ENCODE data around the gene MRM3.
"Not testable (repeated sequence)": the region's sequence is repeated elsewhere in the genome, so short reads cannot be mapped to it uniquely, and the experiment has no call there.

MRM3 gene

GRCh38 chr17:797236-797840 lies 15.2 kb downstream of the MRM3 start:
- no peak for DNase-seq

DNA sequence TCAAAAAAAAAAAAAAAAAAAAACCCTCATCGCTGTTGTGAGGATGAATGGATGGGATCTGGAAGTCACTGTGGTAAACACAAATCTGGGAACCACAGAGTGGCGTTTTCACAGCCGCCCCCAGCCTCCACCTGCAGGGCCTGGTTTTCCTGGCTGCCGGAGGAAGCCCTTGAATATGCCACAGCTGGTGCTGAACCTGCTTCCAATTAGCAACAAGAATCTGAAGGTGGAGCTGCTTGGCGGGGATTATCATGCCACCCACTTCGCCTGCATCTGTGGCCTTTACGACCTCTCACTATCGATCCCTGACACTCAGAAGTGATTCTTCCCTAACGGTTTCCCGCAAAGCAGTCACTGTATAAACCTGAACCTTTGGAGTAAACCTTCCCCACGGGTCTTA lies 16.1 kb downstream of the MRM3 start:
- no peak for DNase-seq

- no peak for DNase-seq
These were observed 17.1 kb downstream of the MRM3 start for GRCh38 chr17:799261-799660.

- DNase-seq: no peak
These were observed 18.5 kb downstream of the MRM3 start for GRCh38 chr17:800446-801242.

- DNase-seq: no peak
These were observed 19.5 kb downstream of the MRM3 start for GRCh38 chr17:801660-802059.

DNA sequence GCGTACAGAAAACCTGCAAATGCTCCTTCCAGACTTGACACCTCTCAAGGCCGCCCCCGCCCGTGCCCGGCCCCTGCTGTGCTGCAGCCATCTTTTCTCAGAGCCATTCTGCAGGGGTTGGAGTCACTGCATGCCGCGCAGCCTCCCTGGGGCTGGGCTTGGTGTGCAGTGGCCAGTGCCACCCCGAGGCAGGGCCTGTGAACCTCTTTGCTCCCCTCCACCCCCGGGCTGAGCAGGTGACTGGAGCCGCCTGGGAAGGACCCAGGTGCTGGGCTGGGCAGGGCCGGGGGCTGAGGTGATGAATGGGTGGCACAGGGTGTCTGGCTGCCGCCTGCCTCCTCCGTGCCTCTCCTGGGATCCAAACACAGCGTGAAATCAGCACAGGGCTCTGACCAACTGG lies 20.3 kb downstream of the MRM3 start:
- no peak for DNase-seq

DNA sequence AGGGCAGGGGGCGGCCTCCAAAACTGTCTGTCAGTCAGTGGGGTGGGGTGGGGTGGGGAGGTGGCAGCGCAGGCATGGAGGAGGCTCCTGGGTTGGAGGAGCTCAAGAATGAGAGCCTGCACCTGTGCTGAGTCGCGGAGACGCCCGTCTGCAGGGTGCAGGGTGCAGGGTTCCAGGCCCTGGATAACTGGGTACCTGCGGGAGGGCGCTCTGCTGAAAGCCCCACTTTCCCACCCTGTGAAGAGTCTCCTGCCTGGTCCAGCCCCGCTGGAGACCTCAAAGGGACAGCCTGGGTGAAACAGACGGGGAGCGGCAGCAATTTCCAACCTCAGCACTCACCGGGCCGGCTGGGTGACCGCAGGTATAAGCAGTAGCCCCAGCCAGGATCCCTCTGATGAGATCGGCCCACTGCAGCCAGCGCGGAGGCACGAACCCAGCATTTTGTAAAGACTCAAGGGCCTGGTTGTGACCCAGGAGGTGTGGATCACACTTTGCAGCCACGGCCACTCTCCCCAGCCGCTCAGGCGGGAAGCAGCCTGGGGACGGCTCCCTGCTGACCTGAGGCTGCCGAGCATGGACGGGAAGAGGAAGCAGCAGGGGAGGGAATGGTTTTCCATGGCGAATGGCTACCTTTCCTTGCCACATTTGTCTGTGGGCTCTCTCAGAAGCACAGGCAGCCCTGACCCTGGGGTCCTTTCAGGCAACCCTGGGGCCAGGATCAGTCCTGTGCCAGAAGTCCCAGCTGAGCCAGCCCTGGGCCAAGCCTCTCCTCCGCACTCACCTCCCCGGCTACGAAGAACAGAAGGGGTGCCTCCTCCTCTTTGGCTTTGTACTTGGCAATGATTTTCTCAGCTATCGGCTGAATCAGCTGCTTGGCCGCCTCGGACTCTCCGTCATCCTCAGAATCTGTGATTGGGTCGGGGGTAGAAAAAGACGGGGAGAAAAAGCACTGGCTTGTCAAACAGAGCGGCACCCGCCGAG lies 21.0 kb downstream of the MRM3 start:
- DNase-seq: no peak

DNA sequence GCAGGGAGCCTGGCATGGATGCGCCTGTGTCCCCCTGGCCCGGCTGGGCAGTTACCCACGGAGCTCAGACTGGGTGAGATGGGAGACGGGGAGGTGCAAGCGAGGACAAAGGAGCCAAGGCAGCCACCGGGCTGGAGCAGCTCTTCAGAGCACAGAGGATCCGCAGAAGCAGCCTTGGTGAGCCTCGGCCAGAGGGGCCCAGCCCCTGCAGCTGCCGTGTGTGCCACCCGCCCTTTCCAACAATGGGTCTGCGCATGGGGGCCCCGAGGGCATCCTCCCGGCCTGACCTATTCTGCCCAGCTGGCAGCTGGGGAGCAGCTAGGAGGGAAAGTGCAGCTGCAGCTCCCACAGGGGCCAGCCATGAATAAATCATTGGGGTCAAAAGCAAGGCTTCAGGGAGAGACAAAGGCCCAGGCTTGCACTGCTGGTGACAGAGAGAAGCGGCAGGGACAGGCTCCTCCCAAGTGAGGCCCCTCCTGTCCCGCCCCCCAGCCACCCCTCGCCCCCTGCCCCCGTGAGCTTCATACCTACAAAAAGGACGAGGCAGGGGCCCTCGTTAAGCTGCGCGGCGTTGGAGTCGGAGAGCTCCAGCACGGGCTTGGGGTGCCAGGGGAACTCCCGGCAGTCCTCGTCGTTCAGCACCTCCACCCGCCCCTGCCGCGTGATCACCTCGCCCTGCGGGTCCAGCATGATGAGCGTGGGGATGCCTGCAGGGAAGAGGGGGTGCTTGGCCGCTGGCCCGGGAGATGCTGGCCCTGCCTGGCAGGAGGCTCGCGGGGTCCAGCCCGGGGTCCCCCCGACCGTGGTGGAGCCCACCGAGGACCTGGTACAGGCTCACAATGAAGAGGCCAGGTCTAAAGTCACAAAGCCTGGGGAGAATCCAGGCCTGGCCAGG lies 22.6 kb downstream of the MRM3 start:
- DNase-seq: no peak

DNA sequence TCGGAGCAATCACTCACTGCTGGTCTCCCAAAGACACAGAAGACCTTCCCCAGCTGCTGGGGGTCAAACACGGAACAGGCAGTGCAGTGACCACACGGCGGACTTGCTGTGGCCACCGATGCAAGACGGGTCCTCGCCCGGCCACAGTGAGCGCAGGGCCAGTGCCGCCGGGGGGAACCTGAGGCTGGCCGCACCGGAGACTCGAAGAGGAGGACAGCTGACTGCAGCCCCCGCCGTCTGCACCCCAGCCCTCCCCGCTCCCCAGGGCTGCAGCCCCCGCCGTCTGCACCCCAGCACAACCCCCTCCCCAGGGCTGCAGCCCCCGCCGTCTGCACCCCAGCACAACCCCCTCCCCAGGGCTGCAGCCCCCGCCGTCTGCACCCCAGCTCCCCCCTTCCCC lies 23.7 kb downstream of the MRM3 start:
- DNase-seq: not testable (repeated sequence)

DNA sequence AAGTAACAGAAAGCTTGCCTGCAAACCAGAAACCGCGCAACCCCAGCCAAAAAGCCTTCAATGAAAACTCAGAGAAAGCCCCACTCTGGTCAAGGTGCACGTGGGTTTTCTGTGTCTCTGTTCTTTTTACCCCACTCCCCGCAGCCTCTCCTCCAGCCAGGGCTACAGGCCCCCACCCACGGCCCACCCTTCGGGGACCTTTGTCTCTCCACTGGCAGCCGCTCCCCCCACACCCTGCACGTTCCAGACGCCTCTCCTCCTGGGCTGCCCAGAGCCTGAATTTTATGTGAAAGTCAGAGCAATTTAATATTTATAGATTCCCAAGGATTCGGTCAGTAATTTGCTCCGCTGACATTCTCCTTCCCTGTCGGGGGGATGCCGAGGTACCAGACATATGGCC lies 24.2 kb downstream of the MRM3 start:
- no peak for DNase-seq

- no peak for DNase-seq
These were observed 24.8 kb downstream of the MRM3 start for GRCh38 chr17:806781-807522.

DNA sequence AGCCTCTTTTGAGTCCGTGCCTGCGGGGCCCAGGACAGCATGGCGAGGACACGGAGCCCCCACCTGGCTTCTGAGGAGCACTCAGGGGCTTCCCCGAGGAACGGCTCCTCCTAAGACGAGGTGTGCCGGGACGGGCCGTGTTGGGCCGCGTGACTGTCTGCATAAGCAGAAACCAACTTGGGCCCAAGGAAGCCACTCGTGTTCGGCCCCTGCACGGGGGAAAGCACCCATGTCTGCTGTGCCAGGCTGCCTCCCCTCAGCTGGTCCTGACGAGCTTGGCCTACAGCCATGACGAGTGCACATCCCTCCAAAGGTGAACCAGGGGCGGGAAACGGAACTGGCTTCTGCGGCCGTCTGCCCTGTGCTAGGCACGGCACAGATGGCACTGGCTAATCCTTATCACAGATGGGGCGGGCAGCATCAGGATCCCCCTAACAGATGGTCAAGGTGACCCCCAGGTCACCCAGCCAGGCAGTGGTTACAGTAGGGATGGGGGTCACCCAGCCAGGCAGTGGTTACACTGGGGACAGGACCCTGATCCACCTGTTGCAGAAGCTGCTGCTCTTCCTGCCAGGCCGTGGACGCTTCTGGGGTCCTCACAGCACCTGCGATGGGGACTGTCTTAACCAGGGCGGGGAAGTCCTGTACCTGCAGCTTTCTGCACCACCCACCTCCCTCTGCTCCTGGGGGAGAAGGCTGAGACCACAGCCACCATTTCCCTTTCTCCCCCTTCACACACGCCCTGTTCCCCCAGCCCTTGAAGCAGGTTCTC lies 25.6 kb downstream of the MRM3 start:
- DNase-seq: no peak

DNA sequence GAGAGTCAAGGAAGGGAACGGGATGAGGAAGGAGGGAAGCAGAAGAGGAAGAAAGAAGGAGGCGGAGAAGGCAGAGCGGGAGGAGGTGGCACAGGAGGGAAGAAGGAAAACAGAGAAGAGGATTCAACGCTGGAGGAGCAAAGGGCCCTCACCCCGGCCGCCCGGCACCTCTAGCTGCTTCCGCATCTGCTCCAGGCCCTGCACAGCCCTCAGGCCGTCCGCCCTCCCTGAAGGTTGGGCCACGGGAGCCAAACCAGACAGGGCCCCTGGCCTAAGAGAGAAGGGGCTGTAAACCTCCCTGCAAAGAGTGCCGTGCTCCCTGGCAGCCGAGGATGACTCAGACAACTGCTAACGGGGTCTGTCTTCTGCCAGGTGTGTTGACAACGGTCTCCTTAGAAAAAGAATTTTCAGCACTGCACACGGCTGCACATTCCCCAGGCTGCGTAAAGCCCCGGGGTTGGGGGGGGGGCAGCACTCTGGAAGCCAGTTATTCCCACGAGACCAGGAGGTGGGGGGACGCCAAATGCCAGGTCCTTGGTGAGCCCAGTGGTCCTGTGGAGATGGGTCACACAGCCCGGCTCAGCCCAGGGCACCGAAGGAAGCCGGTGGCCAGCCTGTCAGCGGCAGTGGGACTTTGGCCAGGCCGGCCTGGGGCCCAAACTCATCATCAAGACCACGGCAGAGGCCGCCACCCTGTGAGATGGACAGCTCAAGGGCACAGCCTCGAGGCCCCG lies 29.1 kb downstream of the MRM3 start:
- DNase-seq: no peak

GRCh38 chr17:812638-813204 lies 30.6 kb downstream of the MRM3 start:
- no peak for DNase-seq

DNA sequence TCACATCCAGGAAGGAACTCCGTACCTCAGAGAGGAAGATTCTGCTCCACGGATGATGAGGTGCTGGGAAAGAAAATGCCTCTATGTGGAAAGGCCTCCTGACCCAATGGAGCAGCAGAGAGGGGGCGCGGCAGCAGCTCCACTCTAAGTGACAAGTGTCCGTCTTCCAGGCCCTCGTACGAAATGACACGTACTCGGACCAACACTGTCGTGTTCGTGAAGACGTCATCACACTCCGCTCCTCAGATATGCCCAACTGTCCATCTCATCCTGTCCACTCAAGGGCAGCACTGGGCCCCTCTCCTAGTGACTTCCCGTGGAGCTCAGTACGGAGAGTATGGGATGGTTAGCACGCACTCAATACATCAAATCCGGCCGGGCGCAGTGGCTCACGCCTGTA lies 32.2 kb downstream of the MRM3 start:
- DNase-seq: no peak

- no peak for DNase-seq
These were observed 37.1 kb downstream of the MRM3 start for GRCh38 chr17:819251-819650.

GRCh38 chr17:823501-823902 lies 41.3 kb downstream of the MRM3 start:
- no peak for DNase-seq

- no peak for DNase-seq
These were observed 42.2 kb downstream of the MRM3 start for GRCh38 chr17:824378-824777.

DNA sequence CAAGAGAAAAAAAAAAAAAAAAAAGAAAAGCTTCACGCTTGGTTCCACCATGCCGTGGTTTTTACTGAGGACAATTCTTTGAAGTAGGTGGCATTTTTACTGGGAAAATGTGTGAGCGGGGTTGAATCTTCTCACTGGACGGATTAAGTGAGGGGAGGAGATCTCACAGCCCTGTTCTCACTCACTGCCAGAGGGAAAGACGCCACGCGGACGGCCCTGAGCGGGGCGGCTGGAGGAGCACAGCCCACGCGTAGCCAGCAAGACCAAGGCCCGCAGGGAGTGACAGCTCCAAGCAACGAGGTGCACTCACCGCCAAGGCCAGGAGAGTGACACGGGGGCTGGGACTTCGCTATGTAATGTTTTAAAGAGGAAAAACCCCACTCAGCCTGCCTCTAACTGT lies 43.1 kb downstream of the MRM3 start:
- DNase-seq: no peak

DNA sequence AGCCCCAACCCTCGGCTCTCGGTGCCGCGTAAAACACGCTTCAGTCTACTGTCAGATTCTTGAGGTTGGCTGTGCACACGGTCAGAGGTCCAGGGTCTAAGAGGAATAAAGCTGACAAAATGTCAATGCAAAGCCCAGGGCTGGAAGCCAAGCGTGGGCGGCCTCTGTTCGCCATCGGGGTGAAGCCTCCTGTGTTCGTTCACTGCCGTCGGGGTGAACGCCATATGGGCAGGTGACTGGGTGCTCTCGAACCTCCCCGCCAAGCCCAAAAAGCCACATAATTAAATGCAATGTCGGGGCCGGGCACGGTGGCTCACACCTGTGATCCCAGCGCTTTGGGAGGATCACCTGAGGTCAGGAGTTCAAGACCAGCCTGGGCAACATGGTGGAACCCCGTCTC lies 44.6 kb downstream of the MRM3 start:
- DNase-seq: no peak

Data from cerebellar nuclear complex (tissue), 1 donor.